OCI-LY7 (cell line): ENCODE results near the gene GRIK1. TPM values are rescaled to one million over a fixed set of nuclear protein-coding genes. Genes with fewer than 3 reads are reported as not detected.

Experiments used
- BruUV-seq: library from RNA; stranded (reverse); fragments of 400-500 nt; replicated peaks from 2 replicates; lab custom pipeline; 2021; lab: Mats Ljungman, UMichigan
- CTCF ChIA-PET: fragments of 300-600 bp; sonication (Branson Sonifier 250); formaldehyde crosslinking; loops from one replicate; lab custom pipeline; 2022; ENCODE audit warnings: antibody characterized with exemption; ENCODE audit not compliant: unreplicated experiment; lab: Charles Lee
- POLR2A ChIA-PET: fragments of 300-600 bp; sonication (Branson Sonifier 250); formaldehyde crosslinking; loops from one replicate; lab custom pipeline; 2022; ENCODE audit warnings: antibody characterized with exemption; lab: Charles Lee
- DNase-seq: peaks from one replicate; pipeline ENCODE4 v3.0.0-alpha.2; 2015; ENCODE audit warnings: low spot score
- H2AFZ ChIP-seq: fragments of 200-600 bp; sonication (generic), shearing (Covaris generic); 2 replicates; pipeline ENCODE4 v1.6.1; 2014; ENCODE audit warnings: mild to moderate bottlenecking, antibody characterized with exemption, low read length, moderate library complexity
- H3K27ac ChIP-seq: fragments of 200-600 bp; sonication (generic); 2 replicates; pipeline ENCODE4 v1.5.1; 2014; ENCODE audit warnings: mixed run types, low read depth, mild to moderate bottlenecking, moderate library complexity, low read length, inconsistent platforms; ENCODE audit not compliant: poor library complexity, severe bottlenecking
- H3K36me3 ChIP-seq: fragments of 200-600 bp; sonication (generic); 2 replicates; pipeline ENCODE4 v1.6.1; 2014; ENCODE audit warnings: mild to moderate bottlenecking, antibody characterized with exemption, low read length, moderate library complexity, mixed read lengths; ENCODE audit not compliant: insufficient read depth
- H3K4me1 ChIP-seq: fragments of 200-600 bp; sonication (generic); 2 replicates; pipeline ENCODE4 v1.5.1; 2014; ENCODE audit warnings: mild to moderate bottlenecking, low read length; ENCODE audit not compliant: insufficient read depth, poor library complexity, severe bottlenecking
- H3K4me2 ChIP-seq: fragments of 200-600 bp; sonication (generic); 2 replicates; pipeline ENCODE4 v1.6.1; 2014; ENCODE audit warnings: mild to moderate bottlenecking, low read length
- H3K4me3 ChIP-seq: fragments of 200-600 bp; sonication (generic); 2 replicates; pipeline ENCODE4 v1.5.1; 2014; ENCODE audit warnings: mild to moderate bottlenecking, low read depth, low read length; ENCODE audit not compliant: poor library complexity, severe bottlenecking
- H3K79me2 ChIP-seq: fragments of 200-600 bp; sonication (generic); 2 replicates; pipeline ENCODE4 v1.6.1; 2016; ENCODE audit warnings: low read depth, mild to moderate bottlenecking, low read length, moderate library complexity, mixed read lengths; ENCODE audit not compliant: insufficient read depth
- H3K9me2 ChIP-seq: fragments of 200-600 bp; sonication (generic); 2 replicates; pipeline ENCODE4 v1.6.1; 2016; ENCODE audit warnings: mild to moderate bottlenecking, low read length, mixed read lengths; ENCODE audit not compliant: insufficient read depth
- H3K9me3 ChIP-seq: fragments of 200-600 bp; sonication (generic); 2 replicates; pipeline ENCODE4 v1.6.1; 2014; ENCODE audit warnings: mild to moderate bottlenecking, mixed run types, low read length, mixed read lengths
- H4K20me1 ChIP-seq: fragments of 200-600 bp; sonication (generic); 2 replicates; pipeline ENCODE4 v1.6.1; 2014; ENCODE audit warnings: mild to moderate bottlenecking, antibody characterized with exemption, low read length, moderate library complexity, mixed read lengths; ENCODE audit not compliant: insufficient read depth
- EZH2phosphoT487 ChIP-seq: fragments of 200-600 bp; sonication (generic); IDR thresholded peaks from 2 replicates; pipeline ENCODE4 v1.6.1; 2018; ENCODE audit warnings: low read depth, borderline replicate concordance, mild to moderate bottlenecking, mixed run types, antibody characterized with exemption, low read length, moderate library complexity, mixed read lengths
- intact Hi-C: fragments of 100-400 bp; cut with micrococcal nuclease; formaldehyde crosslinking; loops from one replicate; pipeline ENCODE4 v1.10.0; 2022; ENCODE audit not compliant: unreplicated experiment
- total RNA-seq, 2 experiments: library from RNA; depleted of rRNA in 1 of 2; stranded (reverse); fragments of >200 nt in 1 of 2; shearing (Covaris generic) in 1 of 2; gene quantifications; 2 replicates each; pipeline ENCODE4 v1.2.3, GENCODE V29; 2014 to 2022
- TF ChIP-seq, protein P1 (sequence below): fragments of 200-600 bp; sonication (generic); conservative IDR thresholded peaks from 2 replicates; pipeline ENCODE4 v1.5.1; 2014; ENCODE audit warnings: mild to moderate bottlenecking, antibody characterized with exemption, low read length, moderate library complexity, mixed read lengths

GRIK1 gene
- total RNA-seq, 2 experiments from 2014 or later: 4.1 TPM; not detected in 1

DNA sequence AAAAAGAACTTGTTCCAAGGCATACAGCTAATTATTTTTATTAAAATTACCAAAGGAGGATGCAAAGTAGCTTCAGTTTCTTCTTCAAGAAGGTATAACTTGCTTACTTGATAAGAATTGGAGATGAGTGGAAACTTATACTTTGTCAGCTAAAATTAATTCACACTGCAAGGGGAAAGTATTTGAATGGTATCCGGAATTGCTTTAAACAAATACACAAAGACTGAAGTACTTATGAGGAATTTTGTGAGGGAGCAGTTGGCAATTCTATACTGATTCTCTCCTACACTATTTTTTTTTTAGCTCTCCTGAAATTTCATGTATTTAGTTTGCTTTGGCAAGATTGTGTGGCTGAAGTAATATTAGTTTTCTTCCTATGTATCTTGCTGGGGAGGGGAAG lies 39.2 kb upstream of the GRIK1 start:
- intact Hi-C loops: no loop called here
- no peak for DNase-seq
- BruUV-seq: no TSS peak

GRCh38 chr21:29975776-29976175 lies 36.0 kb upstream of the GRIK1 start:
- Histone ChIP-seq H3K9me2 (no peaks in the 10 kb centered on the region), H3K4me3 (no peak overlapping the region), H3K9me3 (no peaks in the 10 kb centered on the region), H3K4me2 (no peak overlapping the region), H3K36me3 (no peaks in the 10 kb centered on the region), H2AFZ (no peak overlapping the region), H4K20me1 (no peaks in the 10 kb centered on the region), H3K27ac (no peak overlapping the region), H3K4me1 (no peaks in the 10 kb centered on the region), H3K79me2 (no peaks in the 10 kb centered on the region)
- ChIA-PET POLR2A (no interaction called here), CTCF (no interaction called here)
- no TSS peak for BruUV-seq
- TF ChIP-seq, protein P1, sequence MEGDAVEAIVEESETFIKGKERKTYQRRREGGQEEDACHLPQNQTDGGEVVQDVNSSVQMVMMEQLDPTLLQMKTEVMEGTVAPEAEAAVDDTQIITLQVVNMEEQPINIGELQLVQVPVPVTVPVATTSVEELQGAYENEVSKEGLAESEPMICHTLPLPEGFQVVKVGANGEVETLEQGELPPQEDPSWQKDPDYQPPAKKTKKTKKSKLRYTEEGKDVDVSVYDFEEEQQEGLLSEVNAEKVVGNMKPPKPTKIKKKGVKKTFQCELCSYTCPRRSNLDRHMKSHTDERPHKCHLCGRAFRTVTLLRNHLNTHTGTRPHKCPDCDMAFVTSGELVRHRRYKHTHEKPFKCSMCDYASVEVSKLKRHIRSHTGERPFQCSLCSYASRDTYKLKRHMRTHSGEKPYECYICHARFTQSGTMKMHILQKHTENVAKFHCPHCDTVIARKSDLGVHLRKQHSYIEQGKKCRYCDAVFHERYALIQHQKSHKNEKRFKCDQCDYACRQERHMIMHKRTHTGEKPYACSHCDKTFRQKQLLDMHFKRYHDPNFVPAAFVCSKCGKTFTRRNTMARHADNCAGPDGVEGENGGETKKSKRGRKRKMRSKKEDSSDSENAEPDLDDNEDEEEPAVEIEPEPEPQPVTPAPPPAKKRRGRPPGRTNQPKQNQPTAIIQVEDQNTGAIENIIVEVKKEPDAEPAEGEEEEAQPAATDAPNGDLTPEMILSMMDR: no peak
- no peak for TF ChIP-seq EZH2phosphoT487
- intact Hi-C loops: no loop called here
- no peak for DNase-seq

More for the DNA sequence above, 39.2 kb upstream of the GRIK1 start:
- ChIA-PET CTCF (no interaction called here), POLR2A (no interaction called here)
- Histone ChIP-seq H3K4me3 (no peak overlapping the region), H3K9me2 (no peaks in the 10 kb centered on the region), H3K4me1 (no peaks in the 10 kb centered on the region), H4K20me1 (no peaks in the 10 kb centered on the region), H3K4me2 (no peak overlapping the region), H3K9me3 (no peaks in the 10 kb centered on the region), H2AFZ (no peak overlapping the region), H3K36me3 (no peaks in the 10 kb centered on the region), H3K79me2 (no peaks in the 10 kb centered on the region), H3K27ac (no peak overlapping the region)
- TF ChIP-seq, protein P1: no peak
- no peak for TF ChIP-seq EZH2phosphoT487

GRCh38 chr21:29973258-29973657 lies 33.5 kb upstream of the GRIK1 start:
- H3K9me2 ChIP-seq: no peaks in the 10 kb centered on the region
- H3K27ac ChIP-seq: no peak overlapping the region
- no peaks in the 10 kb centered on the region for H4K20me1 ChIP-seq
- H2AFZ ChIP-seq: no peak overlapping the region
- TF ChIP-seq EZH2phosphoT487: no peak
- TF ChIP-seq, protein P1: no peak
- no peaks in the 10 kb centered on the region for H3K79me2 ChIP-seq
- no peaks in the 10 kb centered on the region for H3K4me1 ChIP-seq
- no peak overlapping the region for H3K4me3 ChIP-seq
- intact Hi-C loops: no loop called here
- no TSS peak for BruUV-seq
- CTCF ChIA-PET: no interaction called here
- H3K36me3 ChIP-seq: no peaks in the 10 kb centered on the region
- H3K4me2 ChIP-seq: no peak overlapping the region
- no peaks in the 10 kb centered on the region for H3K9me3 ChIP-seq
- no peak for DNase-seq
- POLR2A ChIA-PET: interaction anchor here (0.5 kb wide), 1 partner anchor 500 kb away, joined by 3 read pairs; no protein-coding TSS in a partner anchor
